ENCODE results near the gene EPHA8. TPM values are rescaled to one million over a fixed set of nuclear protein-coding genes. Genes with fewer than 3 reads are reported as not detected.

EPHA8 gene
- total RNA-seq, 1 donor from 2014 or later, result not detected

GRCh38 chr1:22563671-22564602 lies 648 bp downstream of the EPHA8 start:
- DNase-seq (ENCODE audit: low read depth), result no peak

- DNase-seq (ENCODE audit: low read depth), result no peak
Measured at GRCh38 chr1:22566161-22566560, 2.9 kb downstream of the EPHA8 start.

- DNase-seq (ENCODE audit: low read depth), result no peak
Measured at GRCh38 chr1:22567197-22567596, 3.9 kb downstream of the EPHA8 start.

- no peak for DNase-seq (ENCODE audit: low read depth)
Measured at GRCh38 chr1:22567994-22568393, 4.7 kb downstream of the EPHA8 start.

GRCh38 chr1:22569269-22569668 lies 6.0 kb downstream of the EPHA8 start:
- no peak for DNase-seq (ENCODE audit: low read depth)

GRCh38 chr1:22570140-22570909 lies 7.0 kb downstream of the EPHA8 start:
- DNase-seq (ENCODE audit: low read depth), result no peak

GRCh38 chr1:22572818-22573217 lies 9.5 kb downstream of the EPHA8 start:
- no peak for DNase-seq (ENCODE audit: low read depth)

GRCh38 chr1:22573237-22573636 lies 9.9 kb downstream of the EPHA8 start:
- no peak for DNase-seq (ENCODE audit: low read depth)

- no peak for DNase-seq (ENCODE audit: low read depth)
Measured at GRCh38 chr1:22575532-22576149, 12.4 kb downstream of the EPHA8 start.

GRCh38 chr1:22576150-22576544 lies 12.9 kb downstream of the EPHA8 start:
- no peak for DNase-seq (ENCODE audit: low read depth)

GRCh38 chr1:22576617-22577016 lies 13.3 kb downstream of the EPHA8 start:
- DNase-seq (ENCODE audit: low read depth), result no peak

- no peak for DNase-seq (ENCODE audit: low read depth)
Measured at GRCh38 chr1:22578732-22579361, 15.6 kb downstream of the EPHA8 start.

GRCh38 chr1:22579541-22580155 lies 16.4 kb downstream of the EPHA8 start:
- DNase-seq (ENCODE audit: low read depth), result no peak

GRCh38 chr1:22582661-22583635 lies 19.7 kb downstream of the EPHA8 start:
- DNase-seq (ENCODE audit: low read depth), result peak; percentile 6

- DNase-seq (ENCODE audit: low read depth), result no peak
Measured at GRCh38 chr1:22584001-22584562, 20.8 kb downstream of the EPHA8 start.

GRCh38 chr1:22584970-22585369 lies 21.7 kb downstream of the EPHA8 start:
- no peak for DNase-seq (ENCODE audit: low read depth)

- no peak for DNase-seq (ENCODE audit: low read depth)
Measured at GRCh38 chr1:22585471-22585870, 22.2 kb downstream of the EPHA8 start.

- DNase-seq (ENCODE audit: low read depth), result no peak
Measured at GRCh38 chr1:22586356-22587130, 23.3 kb downstream of the EPHA8 start.

GRCh38 chr1:22587247-22587646 lies 24.0 kb downstream of the EPHA8 start:
- DNase-seq (ENCODE audit: low read depth), result no peak
